ENCODE data around the gene CUX1. TPM values are rescaled to one million over a fixed set of nuclear protein-coding genes. Genes with fewer than 3 reads are reported as not detected.

Gene CUX1
- total RNA-seq, 1 donor from 2014 or later = 101 TPM

Other genes with a start within 250 kb of the CUX1 start
- gene MYL10, start 188.3 kb upstream of the CUX1 start, total RNA-seq = not detected